Measurements from ENCODE around the gene CBR4.
"Not testable (repeated sequence)": the region's sequence is repeated elsewhere in the genome, so short reads cannot be mapped to it uniquely, and the experiment has no call there.

CBR4 gene

GRCh38 chr4:169044714-169045447 lies 34.8 kb upstream of the CBR4 start:
- H3K27ac ChIP-seq (ENCODE audit: low read depth, low read length): no peak overlapping the region
- H3K4me1 ChIP-seq (ENCODE audit: control insufficient read depth, insufficient read depth, low read length): no peaks in the 10 kb centered on the region
- no peak overlapping the region for H3K4me3 ChIP-seq (ENCODE audit: low read length)
- H3K36me3 ChIP-seq (ENCODE audit: control insufficient read depth, insufficient read depth, low read length): no peaks in the 10 kb centered on the region
- H3K27me3 ChIP-seq (ENCODE audit: control insufficient read depth, insufficient read depth, low read length): no peaks in the 10 kb centered on the region
- no peak overlapping the region for H3K9ac ChIP-seq (ENCODE audit: low read length)

GRCh38 chr4:169042608-169043007 lies 32.6 kb upstream of the CBR4 start:
- Histone ChIP-seq H3K4me1 (ENCODE audit: control insufficient read depth, insufficient read depth, low read length) (no peaks in the 10 kb centered on the region), H3K36me3 (ENCODE audit: control insufficient read depth, insufficient read depth, low read length) (no peaks in the 10 kb centered on the region), H3K9ac (ENCODE audit: low read length) (no peak overlapping the region), H3K27ac (ENCODE audit: low read depth, low read length) (no peak overlapping the region), H3K27me3 (ENCODE audit: control insufficient read depth, insufficient read depth, low read length) (no peaks in the 10 kb centered on the region), H3K4me3 (ENCODE audit: low read length) (no peak overlapping the region)

- Histone ChIP-seq H3K36me3 (ENCODE audit: control insufficient read depth, insufficient read depth, low read length) (no peaks in the 10 kb centered on the region), H3K27ac (ENCODE audit: low read depth, low read length) (no peak overlapping the region), H3K4me3 (ENCODE audit: low read length) (no peak overlapping the region), H3K27me3 (ENCODE audit: control insufficient read depth, insufficient read depth, low read length) (no peaks in the 10 kb centered on the region), H3K4me1 (ENCODE audit: control insufficient read depth, insufficient read depth, low read length) (no peaks in the 10 kb centered on the region), H3K9ac (ENCODE audit: low read length) (no peak overlapping the region)
Observed at GRCh38 chr4:169040559-169041261, 30.7 kb upstream of the CBR4 start.

- Histone ChIP-seq H3K4me3 (ENCODE audit: low read length) (no peak overlapping the region), H3K27me3 (ENCODE audit: control insufficient read depth, insufficient read depth, low read length) (no peaks in the 10 kb centered on the region), H3K9ac (ENCODE audit: low read length) (no peak overlapping the region), H3K36me3 (ENCODE audit: control insufficient read depth, insufficient read depth, low read length) (no peaks in the 10 kb centered on the region), H3K27ac (ENCODE audit: low read depth, low read length) (no peak overlapping the region), H3K4me1 (ENCODE audit: control insufficient read depth, insufficient read depth, low read length) (no peaks in the 10 kb centered on the region)
Observed at GRCh38 chr4:169039251-169039954, 29.3 kb upstream of the CBR4 start.

- Histone ChIP-seq H3K9ac (ENCODE audit: low read length) (no peak overlapping the region), H3K27me3 (ENCODE audit: control insufficient read depth, insufficient read depth, low read length) (no peaks in the 10 kb centered on the region), H3K36me3 (ENCODE audit: control insufficient read depth, insufficient read depth, low read length) (no peaks in the 10 kb centered on the region), H3K4me3 (ENCODE audit: low read length) (no peak overlapping the region), H3K4me1 (ENCODE audit: control insufficient read depth, insufficient read depth, low read length) (no peaks in the 10 kb centered on the region), H3K27ac (ENCODE audit: low read depth, low read length) (no peak overlapping the region)
Observed at GRCh38 chr4:169037506-169037905, 27.5 kb upstream of the CBR4 start.

- H3K27me3 ChIP-seq (ENCODE audit: control insufficient read depth, insufficient read depth, low read length); H3K4me3 ChIP-seq (ENCODE audit: low read length); H3K9ac ChIP-seq (ENCODE audit: low read length); H3K27ac ChIP-seq (ENCODE audit: low read depth, low read length); H3K36me3 ChIP-seq (ENCODE audit: control insufficient read depth, insufficient read depth, low read length); H3K4me1 ChIP-seq (ENCODE audit: control insufficient read depth, insufficient read depth, low read length): not testable (repeated sequence)
Observed at GRCh38 chr4:169035871-169036620, 26.0 kb upstream of the CBR4 start.

GRCh38 chr4:169033660-169034059 lies 23.6 kb upstream of the CBR4 start:
- no peaks in the 10 kb centered on the region for H3K4me1 ChIP-seq (ENCODE audit: control insufficient read depth, insufficient read depth, low read length)
- no peak overlapping the region for H3K27ac ChIP-seq (ENCODE audit: low read depth, low read length)
- H3K27me3 ChIP-seq (ENCODE audit: control insufficient read depth, insufficient read depth, low read length): no peaks in the 10 kb centered on the region
- no peak overlapping the region for H3K4me3 ChIP-seq (ENCODE audit: low read length)
- H3K9ac ChIP-seq (ENCODE audit: low read length): no peak overlapping the region
- H3K36me3 ChIP-seq (ENCODE audit: control insufficient read depth, insufficient read depth, low read length): no peaks in the 10 kb centered on the region

- H3K27me3 ChIP-seq (ENCODE audit: control insufficient read depth, insufficient read depth, low read length): no peaks in the 10 kb centered on the region
- H3K36me3 ChIP-seq (ENCODE audit: control insufficient read depth, insufficient read depth, low read length): no peaks in the 10 kb centered on the region
- H3K4me1 ChIP-seq (ENCODE audit: control insufficient read depth, insufficient read depth, low read length): no peaks in the 10 kb centered on the region
- H3K4me3 ChIP-seq (ENCODE audit: low read length): no peak overlapping the region
- no peak overlapping the region for H3K9ac ChIP-seq (ENCODE audit: low read length)
- no peak overlapping the region for H3K27ac ChIP-seq (ENCODE audit: low read depth, low read length)
Observed at GRCh38 chr4:169032883-169033645, 23.0 kb upstream of the CBR4 start.

- Histone ChIP-seq H3K4me3 (ENCODE audit: low read length) (no peak overlapping the region), H3K27ac (ENCODE audit: low read depth, low read length) (no peak overlapping the region), H3K4me1 (ENCODE audit: control insufficient read depth, insufficient read depth, low read length) (no peaks in the 10 kb centered on the region), H3K36me3 (ENCODE audit: control insufficient read depth, insufficient read depth, low read length) (no peaks in the 10 kb centered on the region), H3K9ac (ENCODE audit: low read length) (no peak overlapping the region), H3K27me3 (ENCODE audit: control insufficient read depth, insufficient read depth, low read length) (no peaks in the 10 kb centered on the region)
Observed at GRCh38 chr4:169032194-169032593, 22.1 kb upstream of the CBR4 start.

- no peak overlapping the region for H3K27ac ChIP-seq (ENCODE audit: low read depth, low read length)
- no peak overlapping the region for H3K9ac ChIP-seq (ENCODE audit: low read length)
- no peaks in the 10 kb centered on the region for H3K27me3 ChIP-seq (ENCODE audit: control insufficient read depth, insufficient read depth, low read length)
- no peaks in the 10 kb centered on the region for H3K4me1 ChIP-seq (ENCODE audit: control insufficient read depth, insufficient read depth, low read length)
- H3K36me3 ChIP-seq (ENCODE audit: control insufficient read depth, insufficient read depth, low read length): no peaks in the 10 kb centered on the region
- no peak overlapping the region for H3K4me3 ChIP-seq (ENCODE audit: low read length)
Observed at GRCh38 chr4:169031392-169031791, 21.3 kb upstream of the CBR4 start.

GRCh38 chr4:169030562-169030982 lies 20.5 kb upstream of the CBR4 start:
- H3K27ac ChIP-seq (ENCODE audit: low read depth, low read length): no peak overlapping the region
- H3K36me3 ChIP-seq (ENCODE audit: control insufficient read depth, insufficient read depth, low read length): no peaks in the 10 kb centered on the region
- H3K27me3 ChIP-seq (ENCODE audit: control insufficient read depth, insufficient read depth, low read length): no peaks in the 10 kb centered on the region
- H3K4me3 ChIP-seq (ENCODE audit: low read length): no peak overlapping the region
- no peak overlapping the region for H3K9ac ChIP-seq (ENCODE audit: low read length)
- H3K4me1 ChIP-seq (ENCODE audit: control insufficient read depth, insufficient read depth, low read length): no peaks in the 10 kb centered on the region
